A673 (cell line): ENCODE data around the gene BCL2.

ENCODE experiments used
- CTCF ChIP-seq: fragments of 300-800, 200-600 bp; sonication (generic); conservative IDR thresholded peaks from 2 replicates; pipeline ENCODE4 v1.5.1; 2017; ENCODE audit warnings: low read depth, mild to moderate bottlenecking, antibody characterized with exemption, low read length, moderate library complexity, mixed read lengths
- EZH2 ChIP-seq: fragments of 200-600 bp; sonication (generic); IDR thresholded peaks from 2 replicates; pipeline ENCODE4 v1.6.1; 2017; ENCODE audit warnings: borderline replicate concordance, low read depth, mild to moderate bottlenecking, mixed read lengths, antibody characterized with exemption, low read length; ENCODE audit not compliant: poor library complexity, severe bottlenecking

- TF ChIP-seq CTCF (no peak), EZH2 (no peak)
Measured at GRCh38 chr18:63322206-63322605, 2.6 kb upstream of the BCL2 start.
